ENCODE measurements around the gene OTUD5.

Gene OTUD5

DNA sequence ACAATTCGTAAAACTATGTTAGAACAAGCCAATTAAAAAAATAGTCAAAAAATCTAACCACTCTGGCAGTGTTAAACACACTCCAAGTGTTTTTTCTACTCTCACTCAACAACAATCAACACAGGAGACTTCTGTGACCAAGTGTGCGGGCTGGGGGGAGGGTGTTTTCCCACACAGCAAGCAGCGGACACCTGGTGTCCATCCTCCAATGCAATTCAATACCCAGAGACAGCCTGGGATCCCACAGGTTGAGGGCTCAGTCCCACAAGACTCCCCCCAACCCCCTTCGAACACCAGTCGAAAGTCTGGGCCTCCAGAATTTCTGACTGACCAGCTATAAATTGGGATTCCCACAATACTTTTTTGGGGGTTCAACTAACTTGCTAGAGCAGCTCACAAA is 30.3 kb downstream of the OTUD5 start:
- Histone ChIP-seq H3K4me3 (ENCODE audit: low read depth, low read length, poor library complexity, severe bottlenecking) (no peak overlapping the region), H3K27ac (ENCODE audit: low read depth, low read length, poor library complexity, severe bottlenecking) (no peak overlapping the region), H4K20me1 (ENCODE audit: insufficient read depth, low read length) (no peaks in the 10 kb centered on the region), H3K36me3 (ENCODE audit: insufficient read depth, low read length) (peaks cover 39% of the 10 kb centered on the region), H3K4me2 (ENCODE audit: low read length) (no peak overlapping the region), H3F3A (ENCODE audit: insufficient read depth, low read length) (no peaks in the 10 kb centered on the region), H3K9me2 (ENCODE audit: low read depth, low read length) (no peaks in the 10 kb centered on the region), H2AFZ (ENCODE audit: low read length) (no peak overlapping the region), H3K27me3 (ENCODE audit: insufficient read depth, low read length) (no peaks in the 10 kb centered on the region), H3K79me2 (ENCODE audit: insufficient read depth, low read length) (no peaks in the 10 kb centered on the region), H3K4me1 (ENCODE audit: insufficient read depth, low read length, severe bottlenecking) (peaks cover 12% of the 10 kb centered on the region), H3K9me3 (ENCODE audit: low read length) (no peaks in the 10 kb centered on the region), H3K9ac (ENCODE audit: low read length) (no peak overlapping the region)
- TF ChIP-seq EZH2 (IDR thresholded peaks at IDR 0.05; ENCODE audit: borderline replicate concordance, low read length): no peak
- TF ChIP-seq, protein P1, sequence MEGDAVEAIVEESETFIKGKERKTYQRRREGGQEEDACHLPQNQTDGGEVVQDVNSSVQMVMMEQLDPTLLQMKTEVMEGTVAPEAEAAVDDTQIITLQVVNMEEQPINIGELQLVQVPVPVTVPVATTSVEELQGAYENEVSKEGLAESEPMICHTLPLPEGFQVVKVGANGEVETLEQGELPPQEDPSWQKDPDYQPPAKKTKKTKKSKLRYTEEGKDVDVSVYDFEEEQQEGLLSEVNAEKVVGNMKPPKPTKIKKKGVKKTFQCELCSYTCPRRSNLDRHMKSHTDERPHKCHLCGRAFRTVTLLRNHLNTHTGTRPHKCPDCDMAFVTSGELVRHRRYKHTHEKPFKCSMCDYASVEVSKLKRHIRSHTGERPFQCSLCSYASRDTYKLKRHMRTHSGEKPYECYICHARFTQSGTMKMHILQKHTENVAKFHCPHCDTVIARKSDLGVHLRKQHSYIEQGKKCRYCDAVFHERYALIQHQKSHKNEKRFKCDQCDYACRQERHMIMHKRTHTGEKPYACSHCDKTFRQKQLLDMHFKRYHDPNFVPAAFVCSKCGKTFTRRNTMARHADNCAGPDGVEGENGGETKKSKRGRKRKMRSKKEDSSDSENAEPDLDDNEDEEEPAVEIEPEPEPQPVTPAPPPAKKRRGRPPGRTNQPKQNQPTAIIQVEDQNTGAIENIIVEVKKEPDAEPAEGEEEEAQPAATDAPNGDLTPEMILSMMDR (IDR thresholded peaks at IDR 0.05; ENCODE audit: low read length): no peak

DNA sequence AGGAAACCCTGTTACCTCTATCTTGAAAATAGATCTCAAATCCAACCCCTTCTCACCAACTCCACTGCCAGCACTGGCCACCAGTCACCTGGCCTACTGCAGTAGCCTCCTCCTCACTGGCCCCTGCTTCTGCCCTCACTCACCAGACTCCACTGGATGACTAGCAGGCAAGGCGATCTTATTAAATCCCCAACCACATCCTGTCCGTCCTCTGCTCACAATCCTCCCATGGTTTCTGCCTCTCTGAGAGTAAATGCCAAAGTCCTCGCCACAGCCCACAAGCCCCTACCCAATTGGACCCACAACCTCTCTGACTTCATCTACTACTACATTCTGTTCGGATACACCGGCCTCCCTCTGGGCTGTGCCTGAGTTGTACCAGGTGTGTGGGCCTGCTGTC is 33.1 kb downstream of the OTUD5 start:
- H3F3A ChIP-seq (ENCODE audit: insufficient read depth, low read length): no peaks in the 10 kb centered on the region
- H3K36me3 ChIP-seq (ENCODE audit: insufficient read depth, low read length): peaks cover 33% of the 10 kb centered on the region
- H3K9me2 ChIP-seq (ENCODE audit: low read depth, low read length): no peaks in the 10 kb centered on the region
- no peaks in the 10 kb centered on the region for H3K27me3 ChIP-seq (ENCODE audit: insufficient read depth, low read length)
- H3K9ac ChIP-seq (ENCODE audit: low read length): no peak overlapping the region
- no peaks in the 10 kb centered on the region for H3K9me3 ChIP-seq (ENCODE audit: low read length)
- no peak overlapping the region for H2AFZ ChIP-seq (ENCODE audit: low read length)
- no peaks in the 10 kb centered on the region for H4K20me1 ChIP-seq (ENCODE audit: insufficient read depth, low read length)
- no peak overlapping the region for H3K27ac ChIP-seq (ENCODE audit: low read depth, low read length, poor library complexity, severe bottlenecking)
- H3K79me2 ChIP-seq (ENCODE audit: insufficient read depth, low read length): no peaks in the 10 kb centered on the region
- no peak overlapping the region for H3K4me2 ChIP-seq (ENCODE audit: low read length)
- peaks cover 30% of the 10 kb centered on the region for H3K4me1 ChIP-seq (ENCODE audit: insufficient read depth, low read length, severe bottlenecking)
- no peak overlapping the region for H3K4me3 ChIP-seq (ENCODE audit: low read depth, low read length, poor library complexity, severe bottlenecking)
- no peak for TF ChIP-seq EZH2 (IDR thresholded peaks at IDR 0.05; ENCODE audit: borderline replicate concordance, low read length)
- TF ChIP-seq, protein P1 (IDR thresholded peaks at IDR 0.05; ENCODE audit: low read length): no peak

DNA sequence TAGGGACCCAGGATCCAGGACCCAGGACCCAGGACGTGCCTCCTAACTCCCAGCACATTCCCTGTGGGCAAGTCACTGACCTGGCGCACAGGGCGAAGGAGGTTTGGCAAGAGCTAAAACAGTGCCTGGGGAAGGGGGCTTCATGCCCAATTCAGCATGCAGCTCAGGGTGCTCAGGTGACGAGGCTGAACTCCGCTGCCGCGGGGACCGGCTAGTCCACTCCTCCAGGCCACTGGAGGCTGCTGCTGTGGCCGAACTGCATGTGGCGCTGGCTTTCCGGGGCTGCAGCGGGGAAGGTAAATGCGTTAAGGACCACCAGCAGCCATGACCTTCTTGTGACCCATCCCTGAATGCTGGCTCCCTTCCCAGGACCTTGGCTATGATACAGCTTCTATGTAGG is 33.6 kb downstream of the OTUD5 start:
- H3K4me3 ChIP-seq (ENCODE audit: low read depth, low read length, poor library complexity, severe bottlenecking): no peak overlapping the region
- H3K9me3 ChIP-seq (ENCODE audit: low read length): no peaks in the 10 kb centered on the region
- H3K4me1 ChIP-seq (ENCODE audit: insufficient read depth, low read length, severe bottlenecking): peaks cover 33% of the 10 kb centered on the region
- peaks cover 33% of the 10 kb centered on the region for H3K36me3 ChIP-seq (ENCODE audit: insufficient read depth, low read length)
- H3F3A ChIP-seq (ENCODE audit: insufficient read depth, low read length): no peaks in the 10 kb centered on the region
- no peaks in the 10 kb centered on the region for H4K20me1 ChIP-seq (ENCODE audit: insufficient read depth, low read length)
- H3K9ac ChIP-seq (ENCODE audit: low read length): no peak overlapping the region
- no peaks in the 10 kb centered on the region for H3K9me2 ChIP-seq (ENCODE audit: low read depth, low read length)
- no peak overlapping the region for H2AFZ ChIP-seq (ENCODE audit: low read length)
- H3K79me2 ChIP-seq (ENCODE audit: insufficient read depth, low read length): no peaks in the 10 kb centered on the region
- no peak overlapping the region for H3K4me2 ChIP-seq (ENCODE audit: low read length)
- TF ChIP-seq, protein P1 (IDR thresholded peaks at IDR 0.05; ENCODE audit: low read length): no peak
- TF ChIP-seq EZH2 (IDR thresholded peaks at IDR 0.05; ENCODE audit: borderline replicate concordance, low read length): no peak
- H3K27me3 ChIP-seq (ENCODE audit: insufficient read depth, low read length): no peaks in the 10 kb centered on the region
- H3K27ac ChIP-seq (ENCODE audit: low read depth, low read length, poor library complexity, severe bottlenecking): no peak overlapping the region
